HG03469 (cell line): ENCODE results near the gene TLR4.

Experiments
- ATAC-seq: cut with Tn5 transposase; IDR thresholded peaks from one replicate; pipeline ENCODE4 v1.9.1; 2021; ENCODE audit warnings: mild to moderate bottlenecking, moderate library complexity, moderate number of reproducible peaks; ENCODE audit not compliant: unreplicated experiment

The TLR4 gene

DNA sequence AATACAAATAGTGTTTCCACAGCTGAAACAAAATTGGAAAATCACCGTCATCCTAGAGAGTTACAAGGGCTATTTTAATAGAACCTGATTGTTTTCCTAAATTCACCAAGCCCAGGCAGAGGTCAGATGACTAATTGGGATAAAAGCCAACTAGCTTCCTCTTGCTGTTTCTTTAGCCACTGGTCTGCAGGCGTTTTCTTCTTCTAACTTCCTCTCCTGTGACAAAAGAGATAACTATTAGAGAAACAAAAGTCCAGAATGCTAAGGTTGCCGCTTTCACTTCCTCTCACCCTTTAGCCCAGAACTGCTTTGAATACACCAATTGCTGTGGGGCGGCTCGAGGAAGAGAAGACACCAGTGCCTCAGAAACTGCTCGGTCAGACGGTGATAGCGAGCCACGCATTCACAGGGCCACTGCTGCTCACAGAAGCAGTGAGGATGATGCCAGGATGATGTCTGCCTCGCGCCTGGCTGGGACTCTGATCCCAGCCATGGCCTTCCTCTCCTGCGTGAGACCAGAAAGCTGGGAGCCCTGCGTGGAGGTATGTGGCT is at the start of gene TLR4:
TSS of gene TLR4 (plus strand) at position 380 of the 552 bp plus-strand sequence. CDS start at position 450, 70 bp downstream.
- ATAC-seq, result peak; percentile 94

GRCh38 chr9:117656002-117656401 is 48.2 kb upstream of the TLR4 start:
- ATAC-seq, result no peak

DNA sequence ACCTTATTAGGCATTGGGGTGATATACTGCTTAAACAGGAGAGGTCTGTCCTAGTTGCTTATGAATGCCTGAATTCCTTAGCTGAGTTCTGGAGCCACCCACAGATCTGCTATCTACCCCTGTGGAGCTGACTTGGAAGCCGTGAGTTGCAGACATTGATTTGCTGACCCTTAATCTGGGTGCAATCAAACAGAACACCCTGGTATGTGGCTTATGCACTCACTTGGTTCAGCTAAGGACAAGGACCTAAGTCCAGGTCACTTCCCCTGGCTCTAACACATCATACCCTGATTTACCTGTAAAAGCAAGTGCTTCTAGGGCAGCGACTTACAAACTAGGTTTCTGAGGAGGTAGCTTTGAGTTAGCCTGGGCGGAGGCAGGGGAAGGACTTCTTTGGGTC is 41.6 kb upstream of the TLR4 start:
- ATAC-seq, result no peak

- ATAC-seq, result no peak
These were observed 39.8 kb upstream of the TLR4 start for GRCh38 chr9:117664419-117664818.

DNA sequence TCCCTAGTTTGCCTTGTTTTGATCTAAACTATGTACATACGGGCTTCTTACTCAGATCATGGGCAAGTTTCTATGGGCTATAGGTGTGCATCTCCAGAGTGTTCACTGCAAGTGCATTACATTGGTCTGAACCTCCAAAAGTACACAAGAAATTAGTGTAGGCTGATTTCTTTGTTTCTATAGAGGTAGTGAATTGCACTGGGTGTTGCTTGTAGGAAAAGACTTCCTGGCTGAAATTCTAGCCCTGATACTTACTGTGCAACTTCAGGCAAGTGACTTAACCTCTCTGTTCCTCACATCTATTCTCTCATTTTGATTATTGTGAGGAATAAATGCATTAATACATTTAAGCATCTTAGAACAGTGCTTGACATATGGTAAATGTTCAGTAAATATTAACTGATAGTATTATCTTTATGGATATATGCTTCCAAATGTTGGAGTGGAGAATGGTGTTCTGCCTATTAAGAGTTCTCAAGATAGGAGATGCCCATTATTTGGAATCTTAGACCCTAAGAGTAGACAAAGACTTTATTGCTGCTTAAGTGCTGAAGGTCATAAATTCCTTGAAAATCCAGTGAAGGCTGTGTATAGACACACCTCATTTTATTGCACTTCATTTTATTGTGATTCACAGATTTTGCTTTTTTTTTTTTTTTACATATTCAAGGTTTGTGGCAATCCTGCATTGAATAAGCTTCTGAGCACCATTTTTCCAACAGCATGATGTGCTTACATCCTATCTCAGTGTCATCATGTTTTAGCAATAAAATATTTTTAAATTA is 38.4 kb upstream of the TLR4 start:
- ATAC-seq, result no peak

GRCh38 chr9:117671468-117671867 is 32.7 kb upstream of the TLR4 start:
- no peak for ATAC-seq

DNA sequence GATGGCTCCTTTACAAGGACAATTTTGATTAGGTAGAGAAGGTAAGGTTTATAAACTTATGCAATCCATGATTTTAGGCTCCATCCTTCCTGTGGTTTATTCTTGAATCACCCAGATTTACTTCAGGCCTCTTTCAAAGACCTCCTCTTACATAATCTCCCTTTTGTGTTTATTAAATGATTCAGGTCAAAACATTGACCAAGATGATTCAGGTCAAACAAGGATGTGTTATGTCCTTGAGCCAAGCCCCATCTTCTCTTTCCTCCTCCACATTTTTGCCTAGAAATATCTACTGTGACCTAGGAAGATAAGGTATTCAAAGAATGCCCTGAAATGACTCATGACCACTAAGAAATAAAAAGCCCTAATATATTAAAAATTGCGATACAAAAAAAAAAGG is 31.8 kb upstream of the TLR4 start:
- no peak for ATAC-seq

GRCh38 chr9:117677572-117677971 is 26.6 kb upstream of the TLR4 start:
- ATAC-seq, result no peak

- no peak for ATAC-seq
These were observed 25.3 kb upstream of the TLR4 start for GRCh38 chr9:117678871-117679270.

GRCh38 chr9:117679416-117679815 is 24.8 kb upstream of the TLR4 start:
- no peak for ATAC-seq

GRCh38 chr9:117681888-117682287 is 22.3 kb upstream of the TLR4 start:
- ATAC-seq, result no peak

GRCh38 chr9:117682955-117683710 is 21.1 kb upstream of the TLR4 start:
- ATAC-seq, result peak; percentile 79

DNA sequence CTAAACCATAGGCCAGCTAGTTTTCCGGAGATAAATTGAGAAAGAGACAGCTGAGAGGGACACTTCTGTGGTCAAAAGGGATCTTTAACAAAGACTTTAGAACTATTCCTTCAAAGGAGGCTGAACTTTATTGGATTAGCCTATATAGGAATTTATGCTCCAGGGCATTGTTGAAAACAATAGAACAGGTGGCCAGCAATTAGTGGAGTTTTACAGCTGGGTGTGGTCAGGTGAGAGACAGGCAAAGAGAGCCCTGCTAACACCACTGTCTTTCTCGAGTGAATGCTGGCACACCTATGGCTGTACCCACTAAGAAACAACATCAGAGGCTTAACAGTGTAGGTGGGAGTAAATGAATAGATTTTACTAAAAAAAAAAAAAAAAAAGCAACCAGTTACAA is 16.7 kb upstream of the TLR4 start:
- ATAC-seq, result no peak

DNA sequence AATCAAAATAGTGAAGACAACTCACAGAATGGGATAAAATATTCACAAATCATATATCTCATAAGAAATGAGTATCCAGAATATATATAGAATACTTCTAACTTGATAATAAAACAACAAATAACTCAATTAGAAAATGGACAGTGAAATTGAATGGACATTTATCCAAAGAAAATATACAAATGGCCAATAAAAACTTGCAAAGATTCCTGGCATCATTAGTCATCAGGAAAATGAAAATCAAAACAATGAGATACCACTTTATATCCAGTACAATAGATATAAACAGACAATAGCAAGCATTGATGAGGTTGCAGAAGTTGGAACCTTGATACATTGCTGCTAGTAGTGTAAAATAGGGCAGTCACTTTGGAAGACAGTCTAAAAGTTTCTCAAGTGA is 12.8 kb upstream of the TLR4 start:
- no peak for ATAC-seq

GRCh38 chr9:117696154-117696553 is 8.0 kb upstream of the TLR4 start:
- no peak for ATAC-seq

- ATAC-seq, result no peak
These were observed 7.2 kb upstream of the TLR4 start for GRCh38 chr9:117697046-117697445.

DNA sequence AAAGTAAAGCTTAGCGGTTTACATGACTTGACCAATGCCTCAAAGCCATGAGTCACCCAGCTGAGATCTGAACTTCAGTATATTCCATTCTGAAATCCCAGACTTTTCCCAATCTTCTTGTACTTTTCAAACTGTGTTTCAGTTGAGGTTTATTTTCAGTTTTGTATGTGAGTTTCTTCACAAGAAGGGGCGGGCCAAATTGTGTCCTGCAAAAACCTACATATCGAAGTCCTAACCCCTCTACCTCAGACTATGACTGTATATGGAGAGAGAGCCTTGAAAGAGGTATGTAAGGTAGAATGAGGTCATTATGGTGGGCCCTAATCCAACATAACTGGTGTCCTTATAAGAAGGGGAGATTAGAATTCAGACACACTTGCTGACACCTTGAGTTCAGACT is 666 bp upstream of the TLR4 start:
- no peak for ATAC-seq

- no peak for ATAC-seq
These were observed 394 bp downstream of the TLR4 start for GRCh38 chr9:117704597-117704996.

GRCh38 chr9:117705386-117705785 is 1.2 kb downstream of the TLR4 start:
- no peak for ATAC-seq

- ATAC-seq, result no peak
These were observed 2.4 kb downstream of the TLR4 start for GRCh38 chr9:117706421-117707116.

- no peak for ATAC-seq
These were observed 3.4 kb downstream of the TLR4 start for GRCh38 chr9:117707561-117707960.
